GM10266 (cell line): ENCODE measurements around the gene FOXP2.

Experiments
- DNase-seq: peaks from one replicate; pipeline ENCODE4 v3.0.0; 2012; ENCODE audit errors: extremely low spot score
- TF ChIP-seq, protein P1 (sequence below): IDR thresholded peaks from 2 replicates; pipeline ENCODE4 v1.5.1; 2012; ENCODE audit warnings: mild to moderate bottlenecking, low read depth; ENCODE audit not compliant: control insufficient read depth, insufficient read depth; ENCODE audit errors: missing control alignments

FOXP2 gene

DNA sequence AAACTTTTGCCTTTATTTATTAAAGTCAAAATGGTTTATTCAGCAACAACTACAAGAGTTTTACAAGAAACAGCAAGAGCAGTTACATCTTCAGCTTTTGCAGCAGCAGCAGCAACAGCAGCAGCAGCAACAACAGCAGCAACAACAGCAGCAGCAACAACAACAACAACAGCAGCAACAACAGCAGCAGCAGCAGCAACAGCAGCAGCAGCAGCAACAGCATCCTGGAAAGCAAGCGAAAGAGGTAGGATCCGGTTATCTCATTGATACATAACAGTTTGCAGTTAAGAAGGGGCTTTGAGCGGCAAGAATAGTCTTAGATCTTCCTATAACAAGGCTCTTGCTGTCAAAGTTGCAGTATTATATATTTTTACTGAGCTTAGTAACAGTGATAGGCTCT is 215.1 kb downstream of the FOXP2 start:
- no peak for DNase-seq

DNA sequence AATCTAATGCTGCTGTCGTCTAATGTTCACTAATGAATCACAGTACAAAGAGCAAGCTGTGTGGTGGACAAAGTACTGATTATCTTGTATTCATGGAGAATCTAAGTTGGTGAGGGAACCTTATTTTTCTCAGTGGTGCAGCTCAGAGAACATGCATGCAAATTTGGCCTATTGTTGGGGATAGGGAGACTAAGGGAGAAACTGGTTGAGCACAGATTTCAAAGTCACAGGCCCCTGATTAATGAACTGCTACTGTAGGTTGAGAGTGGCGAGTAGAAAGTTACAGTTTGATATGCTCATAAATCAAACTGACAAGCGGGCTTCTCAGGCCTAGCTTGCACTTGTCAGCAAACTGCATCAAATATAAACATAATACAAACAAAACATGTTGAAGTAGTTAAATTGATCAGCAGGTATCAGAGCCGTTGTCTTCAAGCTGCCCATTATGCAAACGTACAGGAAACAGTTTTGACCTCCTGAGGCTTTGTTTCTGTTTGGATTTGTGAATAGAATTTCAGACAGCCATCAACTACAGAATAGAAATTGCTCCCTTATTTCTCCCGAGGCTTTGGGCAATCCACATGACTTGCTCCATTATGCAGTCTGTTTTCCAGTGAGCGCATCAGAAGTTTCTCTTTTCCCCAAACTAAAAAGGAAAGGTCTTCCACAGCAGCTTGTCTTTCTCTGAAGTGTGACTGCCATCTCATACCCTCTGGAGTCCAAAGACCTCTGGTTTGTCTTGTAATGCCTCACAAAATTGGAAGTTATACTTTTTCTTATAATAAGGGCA is 215.8 kb downstream of the FOXP2 start:
- DNase-seq = no peak
- TF ChIP-seq, protein P1, sequence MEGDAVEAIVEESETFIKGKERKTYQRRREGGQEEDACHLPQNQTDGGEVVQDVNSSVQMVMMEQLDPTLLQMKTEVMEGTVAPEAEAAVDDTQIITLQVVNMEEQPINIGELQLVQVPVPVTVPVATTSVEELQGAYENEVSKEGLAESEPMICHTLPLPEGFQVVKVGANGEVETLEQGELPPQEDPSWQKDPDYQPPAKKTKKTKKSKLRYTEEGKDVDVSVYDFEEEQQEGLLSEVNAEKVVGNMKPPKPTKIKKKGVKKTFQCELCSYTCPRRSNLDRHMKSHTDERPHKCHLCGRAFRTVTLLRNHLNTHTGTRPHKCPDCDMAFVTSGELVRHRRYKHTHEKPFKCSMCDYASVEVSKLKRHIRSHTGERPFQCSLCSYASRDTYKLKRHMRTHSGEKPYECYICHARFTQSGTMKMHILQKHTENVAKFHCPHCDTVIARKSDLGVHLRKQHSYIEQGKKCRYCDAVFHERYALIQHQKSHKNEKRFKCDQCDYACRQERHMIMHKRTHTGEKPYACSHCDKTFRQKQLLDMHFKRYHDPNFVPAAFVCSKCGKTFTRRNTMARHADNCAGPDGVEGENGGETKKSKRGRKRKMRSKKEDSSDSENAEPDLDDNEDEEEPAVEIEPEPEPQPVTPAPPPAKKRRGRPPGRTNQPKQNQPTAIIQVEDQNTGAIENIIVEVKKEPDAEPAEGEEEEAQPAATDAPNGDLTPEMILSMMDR = no peak

More for the DNA sequence above, 215.1 kb downstream of the FOXP2 start:
- TF ChIP-seq, protein P1 = no peak

DNA sequence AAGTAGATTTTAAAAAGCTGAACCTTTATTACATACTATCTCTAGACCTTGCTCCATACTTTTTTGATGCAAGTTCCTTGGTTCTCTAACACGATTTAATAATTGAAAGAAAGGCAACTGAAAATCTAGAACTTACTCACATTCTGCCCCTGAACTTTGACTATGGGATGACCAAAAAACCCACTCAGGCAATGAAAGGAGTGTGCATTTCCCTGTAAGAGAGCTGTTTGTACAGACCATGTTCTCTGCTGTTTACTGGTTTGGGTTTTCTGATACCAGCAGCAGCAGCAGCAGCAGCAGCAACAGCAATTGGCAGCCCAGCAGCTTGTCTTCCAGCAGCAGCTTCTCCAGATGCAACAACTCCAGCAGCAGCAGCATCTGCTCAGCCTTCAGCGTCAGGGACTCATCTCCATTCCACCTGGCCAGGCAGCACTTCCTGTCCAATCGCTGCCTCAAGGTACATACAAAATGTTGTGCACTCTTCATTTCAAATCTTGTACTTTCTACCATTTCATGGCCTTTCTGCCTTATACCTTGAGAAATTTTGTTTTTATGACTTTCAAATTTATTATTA is 216.7 kb downstream of the FOXP2 start:
- DNase-seq = no peak
- TF ChIP-seq, protein P1 = no peak

DNA sequence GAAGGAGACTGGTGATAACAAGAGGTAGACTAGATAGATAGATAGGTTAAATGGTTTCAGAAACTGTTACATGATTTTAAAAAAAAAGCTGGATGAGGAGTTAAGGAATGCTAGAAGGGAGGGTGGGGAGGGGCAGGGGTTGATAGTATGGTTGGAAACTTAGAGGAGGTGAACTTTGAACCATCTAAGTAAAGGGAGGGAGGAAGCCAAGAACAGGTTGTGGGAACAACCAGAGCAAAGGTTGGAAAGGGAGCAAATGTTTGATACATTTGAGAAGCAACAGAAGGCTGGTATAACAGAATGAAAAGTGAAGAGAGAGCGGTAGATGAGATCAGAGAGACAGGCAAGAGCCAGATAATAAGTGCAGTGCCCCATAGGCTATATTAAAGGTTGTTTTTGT is 224.8 kb downstream of the FOXP2 start:
- TF ChIP-seq, protein P1 = no peak

DNA sequence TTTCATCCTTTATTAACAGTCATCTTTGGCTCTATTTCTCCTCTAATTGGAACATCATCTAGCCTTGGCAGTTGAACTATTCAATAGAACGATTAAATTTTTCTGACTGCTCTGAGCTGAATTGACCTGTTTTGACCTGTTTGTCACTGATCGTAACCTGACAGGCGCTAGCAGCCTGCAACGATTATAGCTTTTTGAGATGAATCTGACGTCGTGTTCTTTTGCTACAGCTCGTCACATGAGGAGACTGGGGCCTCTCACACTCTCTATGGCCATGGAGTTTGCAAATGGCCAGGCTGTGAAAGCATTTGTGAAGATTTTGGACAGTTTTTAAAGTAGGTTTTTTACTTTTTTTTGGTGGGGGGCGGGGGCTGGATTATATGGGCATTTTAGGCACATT is 229.8 kb downstream of the FOXP2 start:
- TF ChIP-seq, protein P1 = no peak
- DNase-seq = no peak

More for the DNA sequence above, 224.8 kb downstream of the FOXP2 start:
- DNase-seq = no peak

DNA sequence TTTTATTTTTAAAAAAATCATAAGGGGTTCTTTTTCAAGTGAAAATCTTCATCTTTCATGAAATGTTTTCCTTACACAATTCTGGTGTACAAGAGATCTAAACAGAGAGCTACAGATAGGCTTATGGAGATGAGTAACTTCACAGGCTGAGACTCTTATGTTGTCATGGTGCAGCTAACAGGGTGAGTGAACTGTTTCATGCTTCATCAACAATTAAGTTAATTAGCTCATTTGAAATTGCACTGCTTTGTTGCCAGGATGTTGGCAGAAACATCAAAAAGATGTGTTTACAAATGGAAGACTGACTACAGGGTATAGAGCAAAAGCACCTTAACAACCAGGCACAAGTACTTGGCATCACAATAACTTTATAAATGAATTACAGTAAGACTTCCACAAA is 230.8 kb downstream of the FOXP2 start:
- TF ChIP-seq, protein P1 = no peak
- DNase-seq = no peak

DNA sequence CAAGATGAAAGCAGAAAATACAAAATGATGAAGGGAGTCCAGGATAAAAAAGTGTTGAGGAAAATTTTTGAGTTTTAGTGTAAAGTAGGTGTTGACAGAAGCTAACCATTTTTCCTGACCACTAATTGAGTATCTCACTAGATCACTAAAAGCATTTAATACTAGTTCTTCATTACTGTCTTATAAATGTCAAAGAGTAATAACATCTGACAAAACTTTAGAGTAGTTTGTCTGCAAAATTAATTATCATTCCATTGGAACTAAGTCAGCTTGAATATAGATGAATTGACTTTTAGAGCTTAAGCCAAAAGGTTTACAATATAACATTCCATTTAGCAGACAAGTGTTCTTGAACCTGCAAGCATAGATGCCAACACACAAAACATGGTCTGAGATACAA is 232.9 kb downstream of the FOXP2 start:
- no peak for DNase-seq

More for the DNA sequence above, 232.9 kb downstream of the FOXP2 start:
- TF ChIP-seq, protein P1 = no peak
